Mesothelial cell of epicardium (in vitro differentiated cells): Measurements from ENCODE around the gene SEMA6A. TPM values are rescaled to one million over a fixed set of nuclear protein-coding genes. Genes with fewer than 3 reads are reported as not detected.
A peak's percentile ranks its signal among the peaks of the same experiment; 100 is the strongest.

Source experiments
- DNase-seq, 2 experiments: peaks; one replicate each; pipeline ENCODE4 v3.0.0; 2021; ENCODE audit warnings: low spot score in 2 of 2; ENCODE audit not compliant: unreplicated experiment in 2 of 2
- H3K27ac Mint-ChIP-seq: 2 replicates; pipeline ENCODE4 v1.8.0; 2021; ENCODE audit warnings: mixed read lengths
- H3K27me3 Mint-ChIP-seq: 2 replicates; pipeline ENCODE4 v1.8.0; 2021; ENCODE audit warnings: low read depth, mixed read lengths
- H3K36me3 Mint-ChIP-seq: 2 replicates; pipeline ENCODE4 v1.8.0; 2021; ENCODE audit warnings: mixed read lengths
- H3K4me1 Mint-ChIP-seq: 2 replicates; pipeline ENCODE4 v1.8.0; 2021; ENCODE audit warnings: mixed read lengths
- H3K4me3 Mint-ChIP-seq: 2 replicates; pipeline ENCODE4 v1.8.0; 2021; ENCODE audit warnings: mild to moderate bottlenecking, moderate library complexity, mixed read lengths
- H3K9me3 Mint-ChIP-seq: 2 replicates; pipeline ENCODE4 v1.8.0; 2021; ENCODE audit warnings: mixed read lengths
- CTCF ChIP-seq: fragments of 200-600 bp; sonication (generic); IDR thresholded peaks from one replicate; pipeline ENCODE4 v1.5.0; 2021; ENCODE audit warnings: antibody characterized with exemption; ENCODE audit not compliant: unreplicated experiment
- total RNA-seq: library from RNA; stranded (reverse); gene quantifications from 3 replicates; pipeline ENCODE4 v1.2.1, GENCODE V29; 2021

The SEMA6A gene
- total RNA-seq, 1 donor from 2014 or later, result 129 TPM

- peak overlapping the region; percentile 99 for H3K27ac Mint-ChIP-seq
- H3K9me3 Mint-ChIP-seq, result no peaks in the 10 kb centered on the region
- H3K36me3 Mint-ChIP-seq, result no peaks in the 10 kb centered on the region
- H3K4me1 Mint-ChIP-seq, result peaks cover 37% of the 10 kb centered on the region
- peak; percentile 88 for TF ChIP-seq CTCF
- peak; percentile 75 to 89 for DNase-seq
- H3K4me3 Mint-ChIP-seq, result peak overlapping the region; percentile 98
- H3K27me3 Mint-ChIP-seq, result no peaks in the 10 kb centered on the region
Measured at GRCh38 chr5:116576053-116576713, 1.6 kb upstream of the SEMA6A start.

DNA sequence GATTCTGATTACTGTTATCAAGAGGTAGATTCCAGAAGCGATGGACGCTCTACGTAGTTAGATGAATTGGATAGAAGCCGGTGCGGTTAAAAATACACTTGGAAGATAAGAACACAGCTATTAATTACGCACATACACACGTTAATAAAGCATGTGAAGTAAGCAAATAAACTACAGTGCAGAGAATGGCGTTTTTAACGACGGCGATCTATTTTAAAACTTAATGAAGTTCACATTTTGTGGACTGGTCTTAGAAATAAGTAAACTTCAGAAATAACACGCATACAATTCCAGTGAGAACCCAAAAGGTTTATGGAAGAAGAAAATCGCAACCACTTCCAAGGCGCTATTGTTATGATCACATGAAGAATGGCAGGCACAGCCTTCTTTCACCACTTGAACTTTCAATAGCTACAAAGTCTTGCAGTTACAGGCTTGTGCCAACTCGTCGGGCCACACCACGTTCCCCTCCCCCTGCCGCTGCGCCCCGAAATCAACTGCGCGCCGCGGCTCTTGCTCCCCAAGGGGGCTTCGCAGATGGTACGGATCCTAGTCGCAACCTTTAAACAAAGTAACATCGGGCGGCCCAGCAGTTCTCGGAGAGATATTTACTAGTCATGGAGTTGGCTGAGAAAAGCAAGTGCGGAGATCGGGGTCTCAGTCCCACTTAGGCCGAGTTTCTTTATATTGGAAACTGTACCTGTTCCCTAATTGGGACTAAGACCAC lies 866 bp upstream of the SEMA6A start:
- H3K27me3 Mint-ChIP-seq, result no peaks in the 10 kb centered on the region
- H3K27ac Mint-ChIP-seq, result peak overlapping the region; percentile 99
- DNase-seq, result peak; percentile 19 to 55
- no peaks in the 10 kb centered on the region for H3K36me3 Mint-ChIP-seq
- H3K4me1 Mint-ChIP-seq, result peaks cover 43% of the 10 kb centered on the region
- TF ChIP-seq CTCF, result no peak
- no peaks in the 10 kb centered on the region for H3K9me3 Mint-ChIP-seq
- H3K4me3 Mint-ChIP-seq, result peak overlapping the region; percentile 98

DNA sequence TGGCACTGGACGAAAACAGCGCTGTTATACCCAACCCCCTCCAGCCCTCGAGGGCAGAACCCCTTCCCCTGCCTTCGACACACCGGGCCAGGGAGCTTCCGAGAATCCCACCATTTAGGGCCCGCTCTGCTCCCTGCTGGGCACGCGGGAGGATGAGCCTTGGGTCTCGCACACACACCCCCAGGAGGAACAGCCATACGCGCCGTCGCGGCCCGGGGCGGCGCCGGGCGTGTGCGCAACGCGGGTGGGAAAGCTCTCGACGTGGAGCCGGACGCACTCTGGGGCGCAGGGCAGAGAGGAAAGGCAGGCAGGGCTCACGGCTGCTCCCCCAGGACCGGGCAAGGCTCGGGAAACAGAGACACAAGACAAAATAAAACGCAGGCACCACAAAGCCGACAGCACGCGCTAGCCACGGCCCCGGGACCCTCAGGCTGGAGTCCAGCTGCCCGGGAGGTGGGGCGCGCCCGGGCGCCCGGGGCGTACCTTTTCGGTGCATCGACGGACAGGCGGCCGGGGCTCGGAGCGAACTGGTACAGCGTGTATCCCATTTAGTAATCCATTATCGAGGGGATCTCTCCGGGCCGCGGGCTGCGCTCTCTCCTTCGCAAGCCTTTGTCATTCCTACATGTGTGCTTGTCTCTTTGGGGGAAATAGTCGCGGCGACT lies 789 bp downstream of the SEMA6A start:
- H3K9me3 Mint-ChIP-seq, result no peaks in the 10 kb centered on the region
- peak; percentile 26 to 61 for DNase-seq
- no peaks in the 10 kb centered on the region for H3K36me3 Mint-ChIP-seq
- no peaks in the 10 kb centered on the region for H3K27me3 Mint-ChIP-seq
- TF ChIP-seq CTCF, result no peak
- H3K4me3 Mint-ChIP-seq, result peak overlapping the region; percentile 98
- peak overlapping the region; percentile 97 for H3K27ac Mint-ChIP-seq
- H3K4me1 Mint-ChIP-seq, result peaks cover 51% of the 10 kb centered on the region

GRCh38 chr5:116573279-116573701 lies 1.3 kb downstream of the SEMA6A start:
- TF ChIP-seq CTCF, result no peak
- Mint-ChIP-seq H3K27me3 (no peaks in the 10 kb centered on the region), H3K4me3 (peak overlapping the region; percentile 98), H3K36me3 (no peaks in the 10 kb centered on the region), H3K9me3 (no peaks in the 10 kb centered on the region), H3K27ac (peak overlapping the region; percentile 90), H3K4me1 (peaks cover 53% of the 10 kb centered on the region)
- peak; percentile 21 to 53 for DNase-seq

DNA sequence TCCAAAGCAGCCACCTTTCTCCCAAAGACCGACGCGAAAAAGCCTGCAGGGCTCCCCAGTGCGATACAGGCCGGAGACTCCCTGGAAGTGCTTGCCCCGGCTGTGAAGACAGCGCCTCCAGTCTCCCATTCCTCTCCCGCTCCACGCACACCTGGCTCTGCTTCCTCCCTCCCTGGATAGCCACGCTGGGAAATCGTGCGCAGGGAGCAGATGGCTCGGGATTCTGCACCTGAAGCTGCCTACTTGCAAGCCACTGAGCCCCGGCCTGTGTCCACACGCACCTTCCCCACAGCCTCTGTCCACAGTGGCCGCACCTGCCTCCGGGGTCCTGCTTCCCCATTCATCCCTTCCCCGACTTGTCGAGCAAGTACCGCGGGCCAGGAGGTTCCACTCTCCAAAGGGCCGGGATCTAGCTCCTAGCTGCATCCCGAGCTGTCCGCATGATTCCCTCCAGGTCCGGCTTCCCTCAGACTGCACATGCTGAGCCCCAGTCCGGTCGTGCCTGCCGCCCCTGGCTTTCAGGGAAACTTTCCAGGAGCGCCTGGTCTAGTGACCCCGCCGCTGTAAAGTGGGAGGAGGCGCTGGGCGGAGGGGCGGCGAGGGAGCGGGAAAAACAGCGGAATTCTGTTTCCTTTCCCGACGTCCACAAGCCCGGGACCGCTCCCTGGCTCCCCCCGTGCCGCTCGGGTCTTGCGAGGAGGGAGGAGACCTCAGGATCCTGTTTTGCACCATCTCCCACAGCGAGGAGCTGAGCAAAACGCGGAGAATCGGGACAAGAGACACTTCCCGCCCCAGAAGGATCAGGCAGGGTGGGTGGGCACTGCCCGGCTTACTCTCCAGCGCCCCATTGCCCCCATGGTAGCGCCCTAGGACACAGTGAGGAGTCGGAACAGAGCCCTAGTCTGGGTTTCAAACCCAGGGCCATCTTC lies 2.0 kb downstream of the SEMA6A start:
- no peak for TF ChIP-seq CTCF
- Mint-ChIP-seq H3K9me3 (no peaks in the 10 kb centered on the region), H3K36me3 (no peaks in the 10 kb centered on the region), H3K27ac (peak overlapping the region; percentile 94), H3K4me1 (peaks cover 55% of the 10 kb centered on the region), H3K27me3 (no peaks in the 10 kb centered on the region), H3K4me3 (peak overlapping the region; percentile 98)
- DNase-seq, result peak; percentile 27 to 59
